A549 (cell line): Measurements from ENCODE around the gene DIAPH2. TPM values are rescaled to one million over a fixed set of nuclear protein-coding genes. Genes with fewer than 3 reads are reported as not detected.

Experiments used
- ATAC-seq, 2 experiments: fragments of 200-7000 bp in 1 of 2; fragments of >200 bp in 1 of 2; cut with Nextera tagmentation in 1 of 2; cut with Tn5 transposase in 1 of 2; 3 replicates each; pipeline versions ENCODE4 v1.8.0 to v1.9.1; 2018 to 2020; ENCODE audit warnings: mild to moderate bottlenecking in 1 of 2, moderate library complexity in 1 of 2
- CTCF ChIA-PET: fragments of 300-600 bp; sonication (Branson Sonifier 250); formaldehyde crosslinking; extraction: SDS; loops from one replicate; lab custom pipeline; 2021; ENCODE audit warnings: antibody characterized with exemption, inconsistent platforms; lab: Yijun Ruan, JAX
- POLR2A ChIA-PET: fragments of 350-600 bp; formaldehyde crosslinking; extraction: SDS; loops from one replicate; lab custom pipeline; 2021; ENCODE audit warnings: antibody characterized with exemption, inconsistent platforms; lab: Yijun Ruan, JAX
- DNase-seq, 2 experiments: peaks; one replicate each; pipeline versions ENCODE4 v3.0.0 to v3.0.0-alpha.2; 2011 to 2016; ENCODE audit warnings: low read depth in 1 of 2, low spot score in 1 of 2
- FAIRE-seq: peaks from 2 replicates; lab custom pipeline; 2011; peaks lifted over from hg19 to GRCh38; lab: Jason Lieb, UNC
- H3K27ac ChIP-seq, 2 experiments: fragments of >200 bp; sonication (Bioruptor Twin); formaldehyde crosslinking; 3 replicates each; pipeline ENCODE4 v1.5.1; 2016 to 2017
- H3K4me1 ChIP-seq: fragments of >200 bp; sonication (Bioruptor Twin); formaldehyde crosslinking; 3 replicates; pipeline ENCODE4 v1.6.1; 2016
- H3K4me2 ChIP-seq: fragments of >200 bp; sonication (Bioruptor Twin); formaldehyde crosslinking; 3 replicates; pipeline ENCODE4 v1.6.1; 2016
- H3K4me3 ChIP-seq: fragments of >200 bp; sonication (Bioruptor Twin); formaldehyde crosslinking; 3 replicates; pipeline ENCODE4 v1.5.1; 2016
- H3K9me3 ChIP-seq: fragments of >200 bp; sonication (Bioruptor Twin); formaldehyde crosslinking; 3 replicates; pipeline ENCODE4 v1.6.1; 2016
- ATOH8 ChIP-seq: fragments of 250-450 bp; sonication (Bioruptor Pico); IDR thresholded peaks from 2 replicates; pipeline ENCODE4 v1.5.0; 2020; ENCODE audit warnings: low read depth, mild to moderate bottlenecking, moderate library complexity
- CEBPB ChIP-seq, 2 experiments: fragments of >200 bp in 1 of 2; sonication (Bioruptor Twin) in 1 of 2; formaldehyde crosslinking in 1 of 2; IDR thresholded peaks; 2 replicates each; pipeline ENCODE4 v1.6.1; 2012 to 2016
- CHD4 ChIP-seq: fragments of 200-600 bp; sonication (generic); IDR thresholded peaks from 2 replicates; pipeline ENCODE4 v1.6.1; 2016; ENCODE audit warnings: antibody characterized with exemption, mild to moderate bottlenecking, borderline replicate concordance
- EHF ChIP-seq: fragments of 250-450 bp; sonication (Bioruptor Pico); IDR thresholded peaks from 2 replicates; pipeline ENCODE4 v1.5.0; 2020; ENCODE audit warnings: mild to moderate bottlenecking
- EP300 ChIP-seq, 2 experiments: fragments of >200 bp; sonication (Bioruptor Twin); formaldehyde crosslinking; IDR thresholded peaks; 2 replicates in 1 of 2; 3 replicates in 1 of 2; pipeline ENCODE4 v1.6.1; 2016 to 2017
- FOSL2 ChIP-seq, 2 experiments: fragments of 450-650 bp in 1 of 2; fragments of >200 bp in 1 of 2; sonication (Bioruptor Twin) in 1 of 2; formaldehyde crosslinking; IDR thresholded peaks; 2 replicates each; pipeline versions ENCODE4 v1.5.0 to v1.6.1; 2016 to 2020; ENCODE audit warnings: mild to moderate bottlenecking in 1 of 2, moderate library complexity in 1 of 2
- GATA3 ChIP-seq: IDR thresholded peaks from 2 replicates; pipeline ENCODE4 v1.6.1; 2012; ENCODE audit warnings: borderline replicate concordance
- HES2 ChIP-seq: fragments of >200 bp; sonication (Bioruptor Twin); formaldehyde crosslinking; IDR thresholded peaks from 2 replicates; pipeline ENCODE4 v1.6.1; 2016
- HOXB5 ChIP-seq: fragments of 250-450 bp; sonication (Bioruptor Pico); IDR thresholded peaks from 2 replicates; pipeline ENCODE4 v1.5.0; 2020; ENCODE audit warnings: mild to moderate bottlenecking, moderate library complexity
- KDM1A ChIP-seq: fragments of 200-600 bp; sonication (generic); IDR thresholded peaks from 2 replicates; pipeline ENCODE4 v1.6.1; 2016; ENCODE audit warnings: low read depth, mild to moderate bottlenecking
- MAX ChIP-seq: IDR thresholded peaks from 2 replicates; pipeline ENCODE4 v1.6.1; 2012
- PHF8 ChIP-seq: fragments of 200-600 bp; sonication (generic); IDR thresholded peaks from 2 replicates; pipeline ENCODE4 v1.6.1; 2016; ENCODE audit warnings: low read depth, mild to moderate bottlenecking, antibody characterized with exemption, moderate library complexity, borderline replicate concordance
- POLR2A ChIP-seq: IDR thresholded peaks from 2 replicates; pipeline ENCODE4 v1.6.1; 2012; ENCODE audit warnings: mild to moderate bottlenecking, low read length
- SMC3 ChIP-seq: fragments of >200 bp; sonication (Bioruptor Twin); formaldehyde crosslinking; IDR thresholded peaks from 3 replicates; pipeline ENCODE4 v1.6.1; 2018; ENCODE audit warnings: inconsistent platforms
- TFCP2L1 ChIP-seq: fragments of 250-450 bp; sonication (Bioruptor Pico); IDR thresholded peaks from 2 replicates; pipeline ENCODE4 v1.5.0; 2021; ENCODE audit warnings: mild to moderate bottlenecking
- ZFP36 ChIP-seq: fragments of 450-650 bp; IDR thresholded peaks from 2 replicates; pipeline ENCODE4 v1.6.1; 2014; ENCODE audit warnings: borderline replicate concordance; ENCODE audit not compliant: partially characterized antibody
- ZSCAN20 ChIP-seq: fragments of 250-450 bp; sonication (Bioruptor Pico); IDR thresholded peaks from 2 replicates; pipeline ENCODE4 v1.8.0; 2022; ENCODE audit warnings: mild to moderate bottlenecking, moderate library complexity
- WGBS: methylation state at CpG from one replicate; pipeline ENCODE4 v1.1.6; 2017; ENCODE audit errors: missing lambda C conversion rate; 5-methylcytosine and 5-hydroxymethylcytosine counted together
- polyA minus RNA-seq: library from RNA; depleted of rRNA, polyadenylated mRNA; stranded (reverse); fragments of >200 nt; gene quantifications from 2 replicates; pipeline ENCODE4 v1.2.3, GENCODE V29; 2011; rRNA and poly(A)+ RNA removed
- polyA plus RNA-seq, 4 experiments: library from polyadenylated mRNA; depleted of rRNA in 3 of 4; stranded (reverse); fragments of >200 nt; fragmentation: RNase III in 1 of 4; extraction: RNeasy Plus Mini Kit Qiagen cat#74134 plus additional on column Dnase treatment in 1 of 4; gene quantifications; 2 replicates in 3 of 4; 3 replicates in 1 of 4; pipeline ENCODE4 v1.2.3, GENCODE V29; 2011 to 2017
- TF ChIP-seq, protein P1 (sequence below): fragments of 450-650 bp; IDR thresholded peaks from 2 replicates; pipeline ENCODE4 v1.6.1; 2014; ENCODE audit warnings: antibody characterized with exemption
- TF ChIP-seq, protein P2 (sequence below): IDR thresholded peaks from 2 replicates; pipeline ENCODE4 v1.6.1; 2012; ENCODE audit warnings: low read depth, borderline replicate concordance
- TF ChIP-seq, protein P3 (sequence below): fragments of >200 bp; sonication (Bioruptor Twin); formaldehyde crosslinking; IDR thresholded peaks from 3 replicates; pipeline ENCODE4 v1.5.1; 2016

The DIAPH2 gene
- polyA plus RNA-seq (2011; rRNA removed) (7.6 and 10.0 TPM in 2 replicates), polyA plus RNA-seq (2017; fragmentation: RNase III; extraction: RNeasy Plus Mini Kit Qiagen cat#74134 plus additional on column Dnase treatment) (3.7 to 4.3 TPM (median 3.9 TPM) in 3 replicates), polyA minus RNA-seq (9.8 and 10.6 TPM in 2 replicates)
- 1.1 and 1.2 TPM in 2 replicates for polyA plus RNA-seq (2012; cell fraction: cytosol; rRNA removed)
- polyA plus RNA-seq (2012; cell fraction: nucleus; rRNA removed), result 0.97 and 1.5 TPM in 2 replicates

GRCh38 chrX:96684339-96685209, at the start of gene DIAPH2:
Gene DIAPH2 (plus strand): TSS chrX:96684842.
- H3K27ac ChIP-seq, result peak within 1 kb of the TSS; percentile 83 to 90
- under 1% methylated on average over 27 of the region's 57 CpGs for WGBS
- FAIRE-seq, result peak; percentile 23
- peak; percentile 46 to 84 for DNase-seq
- peak within 1 kb of the TSS; percentile 87 for H3K4me3 ChIP-seq
- peaks cover 10% of the 10 kb centered on the region; the same call in 2 of the 3 replicates for H3K4me1 ChIP-seq
- CTCF ChIA-PET, result interaction anchor here (1.1 kb wide), 1 partner anchor 12 kb away, joined by 3 read pairs; no protein-coding TSS in a partner anchor
- TF ChIP-seq MAX (peak; percentile 73), ATOH8 (no peak), KDM1A (peak; percentile 85), CHD4 (0 out of 2 replicates have a peak, but pooled peaks have one; percentile 66), PHF8 (peak; percentile 33; the same call in 1 of the 2 replicates), FOSL2 (IDR thresholded peaks at IDR 0.05) (no peak), FOSL2 (CRISPR knock-in tag; IDR thresholded peaks at IDR 0.05) (no peak), POLR2A (peak; percentile 11), SMC3 (peak; percentile 8; the same call in 1 of the 3 replicates)
- TF ChIP-seq, protein P1, sequence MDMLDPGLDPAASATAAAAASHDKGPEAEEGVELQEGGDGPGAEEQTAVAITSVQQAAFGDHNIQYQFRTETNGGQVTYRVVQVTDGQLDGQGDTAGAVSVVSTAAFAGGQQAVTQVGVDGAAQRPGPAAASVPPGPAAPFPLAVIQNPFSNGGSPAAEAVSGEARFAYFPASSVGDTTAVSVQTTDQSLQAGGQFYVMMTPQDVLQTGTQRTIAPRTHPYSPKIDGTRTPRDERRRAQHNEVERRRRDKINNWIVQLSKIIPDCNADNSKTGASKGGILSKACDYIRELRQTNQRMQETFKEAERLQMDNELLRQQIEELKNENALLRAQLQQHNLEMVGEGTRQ, result peak; percentile 56
- TF ChIP-seq, protein P2, sequence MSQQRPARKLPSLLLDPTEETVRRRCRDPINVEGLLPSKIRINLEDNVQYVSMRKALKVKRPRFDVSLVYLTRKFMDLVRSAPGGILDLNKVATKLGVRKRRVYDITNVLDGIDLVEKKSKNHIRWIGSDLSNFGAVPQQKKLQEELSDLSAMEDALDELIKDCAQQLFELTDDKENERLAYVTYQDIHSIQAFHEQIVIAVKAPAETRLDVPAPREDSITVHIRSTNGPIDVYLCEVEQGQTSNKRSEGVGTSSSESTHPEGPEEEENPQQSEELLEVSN, result peak; percentile 69; the same call in 1 of the 2 replicates
- TF ChIP-seq, all 56 proteins: peak for 8
- POLR2A ChIA-PET, result interaction anchor here (0.6 kb wide), 1 partner anchor 10 kb away, joined by 5 read pairs; no protein-coding TSS in a partner anchor
- ATAC-seq, result peak; percentile 96 to 98
- no peaks in the 10 kb centered on the region for H3K9me3 ChIP-seq
- H3K4me2 ChIP-seq, result peak within 1 kb of the TSS; percentile 87

DNA sequence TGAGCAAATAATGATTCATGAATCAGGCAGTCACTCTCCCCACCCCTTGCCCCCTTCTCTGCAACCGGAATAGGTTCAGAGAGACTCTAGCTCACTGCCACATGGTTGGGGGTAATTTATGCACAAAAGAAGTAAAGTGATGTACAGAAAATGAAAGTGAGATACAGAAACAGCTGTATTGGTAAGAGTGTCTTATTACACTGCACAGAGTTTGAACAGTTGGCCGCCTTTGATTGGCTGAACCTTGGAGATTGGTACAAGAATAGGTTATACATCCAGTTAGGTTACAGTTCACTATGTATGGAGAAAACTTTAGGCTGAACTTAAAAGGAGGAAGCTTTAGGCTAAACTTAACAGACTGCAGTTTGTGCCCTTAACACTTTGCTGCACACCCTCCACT, 34.6 kb upstream of the DIAPH2 start:
- ATAC-seq (no peak), FAIRE-seq (no peak), DNase-seq (no peak)
- no peaks in the 10 kb centered on the region for H3K4me1 ChIP-seq
- TF ChIP-seq POLR2A (no peak), GATA3 (no peak), CEBPB (IDR thresholded peaks at IDR 0.05) (no peak), EP300 (IDR thresholded peaks at IDR 0.05) (no peak), TFCP2L1 (CRISPR knock-in tag) (no peak), ZFP36 (no peak), ZSCAN20 (CRISPR knock-in tag) (no peak), EHF (CRISPR knock-in tag) (no peak), HES2 (no peak), HOXB5 (CRISPR knock-in tag) (no peak)
- TF ChIP-seq, protein P3, sequence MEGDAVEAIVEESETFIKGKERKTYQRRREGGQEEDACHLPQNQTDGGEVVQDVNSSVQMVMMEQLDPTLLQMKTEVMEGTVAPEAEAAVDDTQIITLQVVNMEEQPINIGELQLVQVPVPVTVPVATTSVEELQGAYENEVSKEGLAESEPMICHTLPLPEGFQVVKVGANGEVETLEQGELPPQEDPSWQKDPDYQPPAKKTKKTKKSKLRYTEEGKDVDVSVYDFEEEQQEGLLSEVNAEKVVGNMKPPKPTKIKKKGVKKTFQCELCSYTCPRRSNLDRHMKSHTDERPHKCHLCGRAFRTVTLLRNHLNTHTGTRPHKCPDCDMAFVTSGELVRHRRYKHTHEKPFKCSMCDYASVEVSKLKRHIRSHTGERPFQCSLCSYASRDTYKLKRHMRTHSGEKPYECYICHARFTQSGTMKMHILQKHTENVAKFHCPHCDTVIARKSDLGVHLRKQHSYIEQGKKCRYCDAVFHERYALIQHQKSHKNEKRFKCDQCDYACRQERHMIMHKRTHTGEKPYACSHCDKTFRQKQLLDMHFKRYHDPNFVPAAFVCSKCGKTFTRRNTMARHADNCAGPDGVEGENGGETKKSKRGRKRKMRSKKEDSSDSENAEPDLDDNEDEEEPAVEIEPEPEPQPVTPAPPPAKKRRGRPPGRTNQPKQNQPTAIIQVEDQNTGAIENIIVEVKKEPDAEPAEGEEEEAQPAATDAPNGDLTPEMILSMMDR, result no peak
- TF ChIP-seq, protein P2, result no peak
- H3K4me2 ChIP-seq, result no peak overlapping the region
- ChIA-PET CTCF (no interaction called here), POLR2A (no interaction called here)
- 33% methylated on average over 2 of the region's 2 CpGs for WGBS
- H3K27ac ChIP-seq, result no peak overlapping the region
- no peaks in the 10 kb centered on the region for H3K9me3 ChIP-seq
- H3K4me3 ChIP-seq, result no peak overlapping the region
